NCI-H748 (cell line): Measurements from ENCODE around the gene APBB2.

ENCODE experiments used
- DNase-seq: peaks from one replicate; lab custom pipeline; 2025; ENCODE audit not compliant: unreplicated experiment; lab: John Stamatoyannopoulos, UW

APBB2 gene

GRCh38 chr4:40789771-40790170, 424.6 kb downstream of the APBB2 start:
- no peak for DNase-seq

- no peak for DNase-seq
These were observed 425.3 kb downstream of the APBB2 start for GRCh38 chr4:40789031-40789430.

- DNase-seq = no peak
These were observed 426.0 kb downstream of the APBB2 start for GRCh38 chr4:40788331-40788730.

- no peak for DNase-seq
These were observed 428.6 kb downstream of the APBB2 start for GRCh38 chr4:40785727-40786126.

DNA sequence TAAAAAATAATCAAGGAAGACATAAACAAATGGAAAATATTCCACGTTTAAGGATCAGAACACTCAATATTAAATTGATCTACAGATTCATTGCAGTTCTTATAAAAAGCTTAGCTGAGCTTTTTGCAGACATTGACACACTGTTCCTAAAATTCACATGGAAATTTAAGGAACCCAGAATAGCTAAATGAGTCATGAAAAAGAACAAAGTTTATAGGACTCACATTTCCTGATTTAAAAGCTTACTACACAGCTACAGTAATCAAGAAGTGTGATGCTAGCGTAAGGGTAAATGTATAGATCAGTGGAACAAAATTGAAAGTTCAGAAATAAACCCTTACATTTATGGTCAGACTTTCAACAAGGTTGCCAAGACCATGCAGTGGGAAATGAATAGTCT, 431.5 kb downstream of the APBB2 start:
- DNase-seq = no peak

DNA sequence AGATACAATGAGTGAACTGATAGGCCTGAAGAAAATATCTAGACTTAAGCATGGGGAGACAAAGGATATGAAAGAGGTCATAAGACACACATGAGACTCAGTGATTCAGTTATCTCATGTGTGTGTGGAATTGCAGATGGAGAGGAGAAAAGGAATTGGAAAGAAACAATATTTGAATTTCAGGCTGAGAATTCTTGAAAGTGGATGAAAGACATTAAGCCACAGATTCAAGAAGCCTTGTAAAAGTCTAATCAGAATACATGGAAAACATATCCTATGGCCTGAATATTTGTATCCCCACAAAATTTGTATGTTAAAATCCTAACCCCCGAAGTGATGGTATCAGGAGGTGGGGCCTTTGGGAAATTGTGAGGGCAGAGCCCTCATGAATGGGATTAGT, 436.3 kb downstream of the APBB2 start:
- DNase-seq = no peak

DNA sequence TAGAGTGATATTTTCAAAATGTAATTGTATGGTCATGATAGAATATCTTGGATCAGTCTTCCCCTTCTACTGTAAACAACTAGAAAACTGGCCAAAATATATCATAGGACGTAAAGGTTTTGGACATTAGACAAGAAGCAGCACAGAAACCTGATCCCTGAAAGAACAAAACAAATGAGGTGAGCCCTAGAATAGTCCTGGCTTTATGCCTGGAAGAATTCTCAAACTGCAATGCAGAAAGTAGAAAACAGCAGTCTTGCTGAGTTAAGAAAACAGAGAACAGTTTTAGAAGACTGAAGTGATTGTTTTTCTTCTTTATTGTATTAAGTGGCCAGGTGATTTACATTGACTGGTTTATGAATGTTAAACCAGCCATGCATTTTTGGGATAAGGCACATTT, 445.1 kb downstream of the APBB2 start:
- DNase-seq = no peak

DNA sequence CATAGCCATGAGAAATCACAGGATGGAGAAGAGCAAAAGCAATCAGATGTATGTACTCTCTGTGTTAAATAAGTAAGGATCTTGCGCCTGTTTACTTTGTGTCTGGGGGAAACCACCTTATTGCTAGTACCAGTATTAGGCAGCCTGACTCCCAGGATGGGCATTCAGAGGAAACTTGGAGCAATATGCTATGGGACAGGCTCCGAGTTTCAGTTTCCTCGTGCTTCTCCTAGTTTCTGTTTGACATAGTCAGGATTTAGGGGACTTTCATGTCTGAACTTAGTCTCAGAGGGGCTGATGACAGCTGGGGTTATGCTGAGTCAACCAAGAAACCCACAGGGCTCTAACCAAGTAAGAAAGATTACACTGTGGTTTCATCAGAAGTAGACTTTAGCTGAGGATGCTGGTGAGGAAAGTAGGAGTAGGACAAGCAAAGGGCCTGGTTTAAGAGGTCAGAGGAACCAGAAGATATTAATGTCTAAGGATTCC, 451.1 kb downstream of the APBB2 start:
- no peak for DNase-seq
